SK-N-SH (cell line): ENCODE measurements around the gene KCTD15. TPM values are rescaled to one million over a fixed set of nuclear protein-coding genes. Genes with fewer than 3 reads are reported as not detected.
A peak's percentile ranks its signal among the peaks of the same experiment; 100 is the strongest.

Experiments
- CTCF ChIA-PET: fragments of 300-600, 350-600 bp; formaldehyde crosslinking; extraction: SDS; loops from one replicate; lab custom pipeline; 2021; lab: Yijun Ruan, JAX
- POLR2A ChIA-PET: fragments of 350-600 bp; sonication (Branson Sonifier 250); formaldehyde crosslinking; extraction: SDS; loops from one replicate; lab custom pipeline; 2020; ENCODE audit warnings: antibody characterized with exemption, inconsistent platforms; lab: Yijun Ruan, JAX
- DNase-seq: peaks from one replicate; pipeline ENCODE4 v3.0.0; 2012
- H2AFZ ChIP-seq: fragments of 200-600 bp; sonication (generic); 2 replicates; pipeline ENCODE4 v1.8.1; 2016; ENCODE audit warnings: antibody characterized with exemption, mild to moderate bottlenecking, low read depth
- H3F3A ChIP-seq: fragments of 200-600 bp; sonication (generic); replicated peaks from 2 replicates; pipeline ENCODE3; 2016; ENCODE audit warnings: antibody characterized with exemption, mild to moderate bottlenecking; ENCODE audit not compliant: insufficient read depth
- H3K27ac ChIP-seq, 2 experiments: fragments of 200-500 bp in 1 of 2; fragments of 200-600 bp in 1 of 2; sonication (Bioruptor generic) in 1 of 2; sonication (generic), shearing (Covaris generic) in 1 of 2; 2 replicates each; pipeline versions ENCODE4 v1.5.1 to v1.6.1; 2014 to 2016; ENCODE audit warnings: low read depth in 2 of 2, inconsistent platforms in 1 of 2, low read length in 1 of 2, mild to moderate bottlenecking in 1 of 2, mixed read lengths in 1 of 2
- H3K27me3 ChIP-seq: fragments of 200-600 bp; sonication (generic), shearing (Covaris generic); 2 replicates; pipeline ENCODE4 v1.6.1; 2016; ENCODE audit warnings: mixed run types; ENCODE audit not compliant: insufficient read depth
- H3K36me3 ChIP-seq, 2 experiments: fragments of 200-500 bp in 1 of 2; fragments of 200-600 bp in 1 of 2; sonication (Bioruptor generic) in 1 of 2; sonication (generic) in 1 of 2; replicated peaks in 1 of 2; 2 replicates each; pipeline versions ENCODE3 to v1.5.1; 2014 to 2016; ENCODE audit warnings: low read length in 1 of 2, mild to moderate bottlenecking in 1 of 2; ENCODE audit not compliant: insufficient read depth in 2 of 2, control insufficient read depth in 1 of 2
- H3K4me1 ChIP-seq, 2 experiments: fragments of 200-500 bp in 1 of 2; fragments of 200-600 bp in 1 of 2; sonication (Bioruptor generic) in 1 of 2; sonication (generic), shearing (Covaris generic) in 1 of 2; 2 replicates each; pipeline versions ENCODE4 v1.5.1 to v1.6.1; 2014 to 2016; ENCODE audit warnings: low read depth in 1 of 2, low read length in 1 of 2, mixed run types in 1 of 2; ENCODE audit not compliant: insufficient read depth in 2 of 2, control insufficient read depth in 1 of 2
- H3K4me2 ChIP-seq: fragments of 200-600 bp; sonication (generic), shearing (Covaris generic); 2 replicates; pipeline ENCODE4 v1.6.1; 2017; ENCODE audit warnings: mixed run types
- H3K4me3 ChIP-seq, 2 experiments: fragments of 200-500 bp in 1 of 2; fragments of 200-600 bp in 1 of 2; sonication (Bioruptor generic) in 1 of 2; sonication (generic), shearing (Covaris generic) in 1 of 2; 2 replicates each; pipeline versions ENCODE4 v1.5.1 to v1.8.1; 2014 to 2016; ENCODE audit warnings: low read depth in 2 of 2, inconsistent platforms in 1 of 2, low read length in 1 of 2, mild to moderate bottlenecking in 1 of 2, mixed read lengths in 1 of 2, moderate library complexity in 1 of 2
- H3K79me2 ChIP-seq: fragments of 200-600 bp; sonication (generic); 2 replicates; pipeline ENCODE4 v1.8.1; 2017; ENCODE audit warnings: mild to moderate bottlenecking; ENCODE audit not compliant: insufficient read depth
- H3K9ac ChIP-seq: fragments of 200-600 bp; sonication (generic); 2 replicates; pipeline ENCODE4 v1.6.1; 2017; ENCODE audit warnings: mixed run types
- H3K9me2 ChIP-seq: fragments of 200-600 bp; sonication (generic); 2 replicates; pipeline ENCODE4 v1.6.1; 2017; ENCODE audit warnings: mixed run types
- H3K9me3 ChIP-seq: fragments of 200-600 bp; sonication (generic); 2 replicates; pipeline ENCODE4 v1.6.1; 2017; ENCODE audit warnings: mixed run types, mild to moderate bottlenecking, moderate library complexity
- H4K20me1 ChIP-seq: fragments of 200-600 bp; sonication (generic); 2 replicates; pipeline ENCODE4 v1.6.1; 2017; ENCODE audit warnings: mild to moderate bottlenecking, mixed run types; ENCODE audit not compliant: insufficient read depth
- CHD2 ChIP-seq: fragments of 150-350 bp; IDR thresholded peaks from 2 replicates; pipeline ENCODE4 v1.6.1; 2018; ENCODE audit warnings: low read length; ENCODE audit not compliant: partially characterized antibody
- ELF1 ChIP-seq: IDR thresholded peaks from 2 replicates; pipeline ENCODE4 v1.4.0; 2012
- EZH2phosphoT487 ChIP-seq: fragments of 200-600 bp; sonication (generic); IDR thresholded peaks from 2 replicates; pipeline ENCODE4 v1.6.1; 2017; ENCODE audit warnings: low read depth, mixed run types, mild to moderate bottlenecking, antibody characterized with exemption, moderate library complexity, borderline replicate concordance
- GABPA ChIP-seq: IDR thresholded peaks from 2 replicates; pipeline ENCODE4 v1.4.0; 2012; ENCODE audit warnings: low read depth, mild to moderate bottlenecking
- GATA2 ChIP-seq: sonication (generic); formaldehyde crosslinking; IDR thresholded peaks from 2 replicates; pipeline ENCODE4 v1.5.0; 2020; ENCODE audit warnings: mild to moderate bottlenecking, missing genetic modification reagents
- JUND ChIP-seq: IDR thresholded peaks from 2 replicates; pipeline ENCODE4 v1.4.0; 2012
- MEF2A ChIP-seq: IDR thresholded peaks from 2 replicates; pipeline ENCODE4 v1.4.0; 2012; ENCODE audit warnings: low read depth, borderline replicate concordance
- NFIC ChIP-seq: IDR thresholded peaks from 2 replicates; pipeline ENCODE4 v1.4.0; 2012; ENCODE audit warnings: borderline replicate concordance
- NRF1 ChIP-seq: IDR thresholded peaks from 2 replicates; pipeline ENCODE4 v1.6.1; 2012; ENCODE audit warnings: low read depth, mild to moderate bottlenecking, low read length
- PBX3 ChIP-seq: IDR thresholded peaks from 2 replicates; pipeline ENCODE4; 2012
- POLR2AphosphoS5 ChIP-seq: IDR thresholded peaks from 2 replicates; pipeline ENCODE4 v1.6.1; 2012; ENCODE audit warnings: low read depth, low read length
- RFX5 ChIP-seq: IDR thresholded peaks from 2 replicates; pipeline ENCODE4 v1.6.1; 2012; ENCODE audit warnings: mild to moderate bottlenecking, improper control_type of control experiment, low read length
- SMC3 ChIP-seq: IDR thresholded peaks from 2 replicates; pipeline ENCODE4 v1.6.1; 2012; ENCODE audit warnings: low read depth, low read length, improper control_type of control experiment
- TEAD4 ChIP-seq: IDR thresholded peaks from 2 replicates; pipeline ENCODE4 v1.4.0; 2012; ENCODE audit warnings: mild to moderate bottlenecking, borderline replicate concordance; ENCODE audit not compliant: insufficient read depth
- USF2 ChIP-seq: fragments of 150-350 bp; IDR thresholded peaks from 2 replicates; pipeline ENCODE4 v1.6.1; 2017; ENCODE audit warnings: antibody characterized with exemption, low read length, low read depth, borderline replicate concordance
- WGBS: methylation state at CpG from one replicate; pipeline ENCODE4 v1.1.6; 2017; ENCODE audit warnings: low lambda C conversion rate; 5-methylcytosine and 5-hydroxymethylcytosine counted together
- polyA plus RNA-seq, 3 experiments: library from polyadenylated mRNA; depleted of rRNA; stranded (reverse); fragments of >200 nt; gene quantifications; 2 replicates each; pipeline ENCODE4 v1.2.3, GENCODE V29; 2012
- TF ChIP-seq, protein P1 (sequence below): IDR thresholded peaks from 2 replicates; pipeline ENCODE4 v1.4.0; 2012; ENCODE audit warnings: low read depth, borderline replicate concordance

The KCTD15 gene
- polyA plus RNA-seq, 1 of the 3 experiments (the other 2 are of a cell fraction): 15.5 TPM

DNA sequence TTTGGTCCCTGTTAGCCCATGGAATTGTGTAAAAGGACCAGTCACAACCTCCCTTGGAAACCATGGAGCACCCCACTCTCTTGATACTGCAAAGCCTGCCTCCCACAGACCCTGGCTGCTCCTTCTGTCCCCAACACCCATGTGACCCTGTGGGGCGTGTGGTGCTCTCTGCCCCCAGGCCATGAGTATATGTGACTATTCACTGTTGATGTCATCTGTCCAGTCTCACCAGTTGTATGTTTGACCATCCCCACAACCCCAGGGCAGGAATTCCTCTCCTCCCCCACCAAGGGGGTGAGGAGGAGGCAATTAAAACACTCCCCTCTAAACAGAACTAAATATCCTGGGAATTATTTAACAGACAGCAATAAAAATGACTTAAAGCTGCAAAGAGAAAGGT is 35.2 kb downstream of the KCTD15 start:
- TF ChIP-seq JUND: no peak
- no peak overlapping the region for H3K4me2 ChIP-seq
- H3K4me3 ChIP-seq: no peak overlapping the region
- ChIA-PET CTCF (interaction anchor here (1.3 kb wide), 1 partner anchor 210 kb away, joined by 3 read pairs; no protein-coding TSS in a partner anchor), POLR2A (no interaction called here)
- peaks cover 0 to 4% of the 10 kb centered on the region in 2 experiments; a peak in 1 of 4 replicates for H3K4me1 ChIP-seq
- H3K9me2 ChIP-seq: no peaks in the 10 kb centered on the region
- no peaks in the 10 kb centered on the region for H3F3A ChIP-seq
- no peak overlapping the region for H2AFZ ChIP-seq
- H3K36me3 ChIP-seq: no peaks in the 10 kb centered on the region
- DNase-seq: peak; percentile 30
- H4K20me1 ChIP-seq: no peaks in the 10 kb centered on the region
- H3K27me3 ChIP-seq: no peaks in the 10 kb centered on the region
- no peaks in the 10 kb centered on the region for H3K79me2 ChIP-seq
- no peaks in the 10 kb centered on the region for H3K9me3 ChIP-seq
- no peak overlapping the region for H3K9ac ChIP-seq
- H3K27ac ChIP-seq: no peak overlapping the region
- WGBS: 0% methylated on average over 1 of the region's 1 CpG

DNA sequence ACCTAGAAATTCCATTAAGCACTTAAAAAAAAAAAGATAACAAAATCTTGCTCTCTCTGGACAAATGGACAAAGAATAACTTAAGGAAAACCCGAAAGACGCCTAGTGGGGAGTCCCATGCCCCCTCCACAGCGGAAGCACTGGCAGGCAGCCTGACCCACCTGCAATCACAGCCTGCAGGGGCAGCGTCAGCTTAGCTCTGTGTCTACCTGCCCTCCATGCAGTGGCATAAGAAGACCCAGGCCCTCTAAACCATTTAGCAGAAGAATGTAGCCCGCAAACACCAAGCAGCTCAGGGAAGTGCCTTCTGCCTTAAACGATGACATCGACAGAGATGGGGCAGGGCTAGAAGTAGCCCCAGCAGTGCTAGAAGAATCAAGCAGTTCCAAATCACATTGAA is 36.0 kb downstream of the KCTD15 start:
- Histone ChIP-seq H3K27me3 (no peaks in the 10 kb centered on the region), H3K36me3 (no peaks in the 10 kb centered on the region), H3K4me2 (no peak overlapping the region), H3K9me2 (no peaks in the 10 kb centered on the region), H4K20me1 (no peaks in the 10 kb centered on the region), H3K27ac (no peak overlapping the region), H3F3A (no peaks in the 10 kb centered on the region), H3K4me3 (no peak overlapping the region), H3K9ac (no peak overlapping the region), H3K9me3 (no peaks in the 10 kb centered on the region), H3K79me2 (no peaks in the 10 kb centered on the region), H3K4me1 (peaks cover 0 to 4% of the 10 kb centered on the region in 2 experiments; a peak in 1 of 4 replicates), H2AFZ (no peak overlapping the region)
- no peak for DNase-seq
- ChIA-PET POLR2A (no interaction called here), CTCF (interaction anchor here (1.0 to 1.3 kb wide), 3 partner anchors 38 to 209 kb away, joined by 3 read pairs; no protein-coding TSS in a partner anchor)
- no peak for TF ChIP-seq CHD2
- no peak for TF ChIP-seq USF2
- TF ChIP-seq ELF1: no peak
- TF ChIP-seq MEF2A: no peak
- no peak for TF ChIP-seq JUND
- TF ChIP-seq POLR2AphosphoS5: no peak
- no peak for TF ChIP-seq GABPA
- TF ChIP-seq TEAD4: no peak
- no peak for TF ChIP-seq GATA2 (CRISPR knock-in tag)
- no peak for TF ChIP-seq RFX5
- no peak for TF ChIP-seq EZH2phosphoT487
- 54% methylated on average over 7 of the region's 7 CpGs for whole genome bisulfite sequencing

DNA sequence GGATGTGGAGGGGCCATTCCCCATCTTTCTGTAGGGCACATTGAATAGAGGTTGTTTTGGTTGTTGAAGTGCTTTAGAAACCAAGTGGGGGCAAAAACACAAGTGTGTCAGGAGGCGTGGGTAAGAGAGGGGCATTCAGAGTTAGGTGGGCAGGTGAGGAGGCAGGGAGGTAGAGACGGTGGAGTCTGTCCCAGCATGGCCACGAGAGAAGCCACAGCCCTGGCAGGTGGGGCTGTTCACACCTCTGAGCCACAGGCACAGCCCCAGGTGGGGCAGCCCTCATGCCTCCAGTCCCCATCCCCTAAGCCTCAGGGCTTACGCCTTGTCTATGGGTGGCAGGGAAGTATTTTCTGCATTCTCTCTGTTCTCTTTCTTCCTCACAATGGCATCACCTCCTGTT is 43.7 kb downstream of the KCTD15 start:
- H4K20me1 ChIP-seq: no peaks in the 10 kb centered on the region
- no peak overlapping the region for H3K27ac ChIP-seq
- no peak overlapping the region for H2AFZ ChIP-seq
- no peaks in the 10 kb centered on the region; a peak in 1 of 4 replicates for H3K4me1 ChIP-seq
- no peaks in the 10 kb centered on the region for H3K9me2 ChIP-seq
- 47% methylated on average over 4 of the region's 4 CpGs for WGBS
- no peak overlapping the region for H3K4me2 ChIP-seq
- DNase-seq: no peak
- H3K27me3 ChIP-seq: no peaks in the 10 kb centered on the region
- H3K4me3 ChIP-seq: no peak overlapping the region
- H3F3A ChIP-seq: no peaks in the 10 kb centered on the region
- no peak overlapping the region for H3K9ac ChIP-seq
- no peaks in the 10 kb centered on the region for H3K79me2 ChIP-seq
- H3K9me3 ChIP-seq: no peaks in the 10 kb centered on the region
- no peaks in the 10 kb centered on the region for H3K36me3 ChIP-seq
- ChIA-PET CTCF (interaction anchor here (1.1 kb wide), 1 partner anchor 158 kb away, joined by 6 read pairs; no protein-coding TSS in a partner anchor), POLR2A (no interaction called here)
- TF ChIP-seq, protein P1, sequence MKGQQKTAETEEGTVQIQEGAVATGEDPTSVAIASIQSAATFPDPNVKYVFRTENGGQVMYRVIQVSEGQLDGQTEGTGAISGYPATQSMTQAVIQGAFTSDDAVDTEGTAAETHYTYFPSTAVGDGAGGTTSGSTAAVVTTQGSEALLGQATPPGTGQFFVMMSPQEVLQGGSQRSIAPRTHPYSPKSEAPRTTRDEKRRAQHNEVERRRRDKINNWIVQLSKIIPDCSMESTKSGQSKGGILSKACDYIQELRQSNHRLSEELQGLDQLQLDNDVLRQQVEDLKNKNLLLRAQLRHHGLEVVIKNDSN: no peak
- TF ChIP-seq NRF1 (no peak), NFIC (no peak), SMC3 (no peak), PBX3 (no peak), MEF2A (no peak)
